Neural crest cell (in vitro differentiated cells): ENCODE results near the gene PRKCA. TPM values are rescaled to one million over a fixed set of nuclear protein-coding genes. Genes with fewer than 3 reads are reported as not detected.

Experiments
- DNase-seq: peaks from one replicate; pipeline ENCODE4 v3.0.0; 2021; ENCODE audit warnings: low read depth, mixed read lengths, low spot score
- H3K27ac Mint-ChIP-seq: one replicate; pipeline ENCODE4 v1.8.0; 2021; ENCODE audit warnings: mild to moderate bottlenecking, mixed read lengths; ENCODE audit not compliant: unreplicated experiment
- H3K27me3 Mint-ChIP-seq: 2 replicates; pipeline ENCODE4 v1.8.0; 2021; ENCODE audit warnings: low read depth, mild to moderate bottlenecking, mixed read lengths
- H3K36me3 Mint-ChIP-seq: 2 replicates; pipeline ENCODE4 v1.8.0; 2021; ENCODE audit warnings: low read depth, mild to moderate bottlenecking, mixed read lengths
- H3K4me1 Mint-ChIP-seq: 2 replicates; pipeline ENCODE4 v1.8.0; 2021; ENCODE audit warnings: mixed read lengths
- H3K4me3 Mint-ChIP-seq: one replicate; pipeline ENCODE4 v1.8.0; 2021; ENCODE audit warnings: mild to moderate bottlenecking, mixed read lengths
- H3K9me3 Mint-ChIP-seq: 2 replicates; pipeline ENCODE4 v1.8.0; 2021; ENCODE audit warnings: mixed read lengths
- CTCF ChIP-seq: fragments of 200-600 bp; sonication (generic); conservative IDR thresholded peaks from 2 replicates; pipeline ENCODE4 v1.5.0; 2021; ENCODE audit warnings: antibody characterized with exemption, mild to moderate bottlenecking
- total RNA-seq: library from RNA; stranded (reverse); gene quantifications from 2 replicates; pipeline ENCODE4 v1.2.1, GENCODE V29; 2021

PRKCA gene
- total RNA-seq, 1 donor from 2014 or later, result 22.7 TPM

GRCh38 chr17:66834919-66835454, 532.6 kb downstream of the PRKCA start, which contains the start of gene CACNG5:
Gene CACNG5 (plus strand): TSS chr17:66835117. CDS start chr17:66877333, 42,216 bp downstream.
- no peaks in the 10 kb centered on the region for H3K36me3 Mint-ChIP-seq
- no peak within 1 kb of the TSS for H3K27ac Mint-ChIP-seq
- peak; percentile 30 for DNase-seq
- no peaks in the 10 kb centered on the region for H3K9me3 Mint-ChIP-seq
- no peak for TF ChIP-seq CTCF
- peaks cover 7% of the 10 kb centered on the region for H3K4me1 Mint-ChIP-seq
- peaks cover 78% of the 10 kb centered on the region for H3K27me3 Mint-ChIP-seq
- H3K4me3 Mint-ChIP-seq, result peak within 1 kb of the TSS; percentile 59

- no peak for DNase-seq
- H3K4me3 Mint-ChIP-seq, result no peak overlapping the region
Measured at GRCh38 chr17:66835476-66835875, 533.1 kb downstream of the PRKCA start.

GRCh38 chr17:66836063-66837005, 533.9 kb downstream of the PRKCA start:
- Mint-ChIP-seq H3K27ac (no peak overlapping the region), H3K27me3 (peaks cover 70% of the 10 kb centered on the region), H3K36me3 (no peaks in the 10 kb centered on the region), H3K4me1 (peaks cover 5% of the 10 kb centered on the region), H3K4me3 (peak overlapping the region; percentile 59), H3K9me3 (no peaks in the 10 kb centered on the region)
- no peak for TF ChIP-seq CTCF
- no peak for DNase-seq

More at GRCh38 chr17:66835476-66835875, 533.1 kb downstream of the PRKCA start:
- H3K27ac Mint-ChIP-seq, result no peak overlapping the region
- peaks cover 5% of the 10 kb centered on the region for H3K4me1 Mint-ChIP-seq
- no peaks in the 10 kb centered on the region for H3K9me3 Mint-ChIP-seq
- H3K36me3 Mint-ChIP-seq, result no peaks in the 10 kb centered on the region
- H3K27me3 Mint-ChIP-seq, result peaks cover 73% of the 10 kb centered on the region
- TF ChIP-seq CTCF, result no peak

GRCh38 chr17:66837226-66837625, 534.8 kb downstream of the PRKCA start:
- no peak for TF ChIP-seq CTCF
- DNase-seq, result no peak
- Mint-ChIP-seq H3K4me3 (no peak overlapping the region), H3K27me3 (peaks cover 64% of the 10 kb centered on the region), H3K9me3 (no peaks in the 10 kb centered on the region), H3K4me1 (peaks cover under 1% of the 10 kb centered on the region), H3K36me3 (no peaks in the 10 kb centered on the region), H3K27ac (no peak overlapping the region)

- no peak overlapping the region for H3K4me3 Mint-ChIP-seq
- peaks cover 57% of the 10 kb centered on the region for H3K27me3 Mint-ChIP-seq
- no peak overlapping the region for H3K27ac Mint-ChIP-seq
- no peak for TF ChIP-seq CTCF
- no peaks in the 10 kb centered on the region for H3K4me1 Mint-ChIP-seq
- no peaks in the 10 kb centered on the region for H3K36me3 Mint-ChIP-seq
- DNase-seq, result no peak
- no peaks in the 10 kb centered on the region for H3K9me3 Mint-ChIP-seq
Measured at GRCh38 chr17:66837885-66838665, 535.7 kb downstream of the PRKCA start.
